GM12801 (cell line): Measurements from ENCODE around the gene RGS2.

Experiments used
- TF ChIP-seq, protein P1 (sequence below): IDR thresholded peaks from one replicate; pipeline ENCODE4 v1.5.1; 2011; ENCODE audit warnings: control low read depth; ENCODE audit not compliant: insufficient read length; ENCODE audit errors: extremely low read depth

Gene RGS2

DNA sequence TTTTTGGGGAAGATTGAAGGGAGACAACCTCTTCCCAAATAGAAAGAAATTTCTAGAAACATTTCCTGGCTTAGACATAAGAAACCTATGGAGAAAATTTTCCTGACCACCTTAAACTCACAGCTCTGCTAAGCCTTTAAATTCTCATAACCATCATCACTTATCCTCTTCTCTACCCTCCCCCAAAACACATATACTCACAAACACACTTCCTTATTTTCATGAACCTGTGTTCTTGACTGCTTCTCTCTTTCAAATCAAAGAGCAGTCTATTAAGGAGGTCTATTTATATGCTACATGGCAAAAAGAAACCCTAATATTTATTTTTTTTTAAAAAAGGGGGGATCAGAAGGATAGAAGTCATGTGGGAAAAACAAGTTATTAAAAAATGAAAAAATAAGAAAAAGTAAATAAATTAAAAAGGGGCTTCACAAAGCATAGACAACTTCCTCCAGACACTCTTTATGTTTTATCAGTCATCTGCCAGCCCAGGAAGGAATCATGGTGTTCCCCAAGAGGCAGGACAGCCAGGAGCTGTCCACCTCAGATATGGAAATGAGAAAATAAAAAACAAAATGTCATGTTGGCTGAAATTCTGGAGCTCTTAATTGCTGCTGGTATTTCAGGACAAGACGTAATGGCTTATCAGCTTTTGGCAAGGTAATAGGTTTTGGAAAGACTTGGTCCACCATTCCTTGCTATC is 12.8 kb upstream of the RGS2 start:
- TF ChIP-seq, protein P1, sequence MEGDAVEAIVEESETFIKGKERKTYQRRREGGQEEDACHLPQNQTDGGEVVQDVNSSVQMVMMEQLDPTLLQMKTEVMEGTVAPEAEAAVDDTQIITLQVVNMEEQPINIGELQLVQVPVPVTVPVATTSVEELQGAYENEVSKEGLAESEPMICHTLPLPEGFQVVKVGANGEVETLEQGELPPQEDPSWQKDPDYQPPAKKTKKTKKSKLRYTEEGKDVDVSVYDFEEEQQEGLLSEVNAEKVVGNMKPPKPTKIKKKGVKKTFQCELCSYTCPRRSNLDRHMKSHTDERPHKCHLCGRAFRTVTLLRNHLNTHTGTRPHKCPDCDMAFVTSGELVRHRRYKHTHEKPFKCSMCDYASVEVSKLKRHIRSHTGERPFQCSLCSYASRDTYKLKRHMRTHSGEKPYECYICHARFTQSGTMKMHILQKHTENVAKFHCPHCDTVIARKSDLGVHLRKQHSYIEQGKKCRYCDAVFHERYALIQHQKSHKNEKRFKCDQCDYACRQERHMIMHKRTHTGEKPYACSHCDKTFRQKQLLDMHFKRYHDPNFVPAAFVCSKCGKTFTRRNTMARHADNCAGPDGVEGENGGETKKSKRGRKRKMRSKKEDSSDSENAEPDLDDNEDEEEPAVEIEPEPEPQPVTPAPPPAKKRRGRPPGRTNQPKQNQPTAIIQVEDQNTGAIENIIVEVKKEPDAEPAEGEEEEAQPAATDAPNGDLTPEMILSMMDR = no peak

DNA sequence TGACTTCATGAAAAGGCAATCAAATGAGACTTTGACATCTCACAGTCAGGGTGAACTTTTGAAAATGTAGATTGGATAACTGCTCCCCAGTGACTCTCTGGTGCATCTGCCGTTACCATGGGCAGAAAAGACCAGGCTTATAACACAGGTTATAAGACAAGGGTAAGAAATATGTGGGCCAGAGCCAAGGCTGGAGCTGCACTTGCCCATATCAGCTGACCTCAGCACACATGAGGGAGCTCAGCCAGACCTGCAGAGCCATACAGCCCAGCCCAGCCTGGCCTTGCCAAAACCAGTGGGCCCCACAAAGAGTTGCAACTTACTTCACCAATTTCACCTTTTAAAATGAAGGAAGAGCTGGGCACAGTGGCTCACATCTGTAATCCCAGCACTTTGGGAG is 11.7 kb upstream of the RGS2 start:
- TF ChIP-seq, protein P1 = no peak

DNA sequence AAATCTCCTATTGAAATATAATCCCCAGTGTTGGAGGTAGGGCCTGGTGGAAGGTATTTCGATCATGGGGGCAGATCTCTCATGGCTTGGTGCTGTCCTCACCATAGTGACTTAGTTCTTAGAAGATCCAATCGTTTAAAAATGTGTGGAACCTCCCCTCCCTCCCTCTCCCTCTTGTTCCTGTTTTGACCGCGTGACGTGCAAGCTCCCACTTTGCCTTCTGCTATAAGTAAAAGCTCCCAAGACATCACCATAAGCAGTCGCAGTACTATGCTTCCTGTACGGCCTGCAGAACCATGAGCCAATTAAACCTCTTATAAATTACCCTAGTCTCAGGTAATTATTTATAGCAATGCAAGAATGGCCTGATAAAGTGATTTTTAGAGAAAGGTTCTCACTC is 10.9 kb upstream of the RGS2 start:
- TF ChIP-seq, protein P1 = no peak

DNA sequence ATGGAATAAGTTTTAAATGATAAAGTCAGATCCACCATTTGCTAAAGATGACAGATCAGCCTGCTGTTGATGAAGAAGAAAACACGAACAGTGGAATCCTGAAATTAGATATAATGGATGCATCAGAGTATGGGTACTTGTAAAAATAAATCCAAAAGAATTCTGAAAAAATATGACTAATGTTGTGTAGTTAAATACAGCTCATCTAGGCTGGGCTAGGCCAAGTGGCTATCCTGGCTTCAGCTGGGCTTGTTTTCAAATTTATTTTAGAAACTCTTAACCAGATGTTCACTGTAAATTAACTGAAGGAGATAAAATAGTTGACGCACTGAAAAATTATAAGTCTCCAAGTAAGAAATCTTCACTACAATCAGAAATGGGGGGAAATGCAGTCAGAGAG is 7.4 kb upstream of the RGS2 start:
- TF ChIP-seq, protein P1 = no peak

DNA sequence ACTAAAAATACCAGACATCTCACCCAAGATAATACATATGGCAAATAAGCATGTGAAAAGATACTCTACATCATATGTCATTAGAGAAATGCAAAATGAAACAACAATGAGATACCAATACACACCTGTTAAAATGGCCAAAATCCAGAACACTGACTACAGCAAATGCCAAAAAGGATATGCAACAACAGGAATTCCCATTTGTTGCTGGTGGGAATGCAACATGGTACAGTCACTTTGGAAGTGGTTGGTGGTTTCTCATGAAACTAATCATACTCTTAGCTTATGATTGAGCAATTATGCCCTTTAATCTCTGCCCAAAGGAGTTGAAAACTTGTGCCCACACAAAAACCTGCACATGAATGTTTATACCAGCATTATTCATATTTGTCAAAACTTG is 6.4 kb upstream of the RGS2 start:
- TF ChIP-seq, protein P1 = no peak

DNA sequence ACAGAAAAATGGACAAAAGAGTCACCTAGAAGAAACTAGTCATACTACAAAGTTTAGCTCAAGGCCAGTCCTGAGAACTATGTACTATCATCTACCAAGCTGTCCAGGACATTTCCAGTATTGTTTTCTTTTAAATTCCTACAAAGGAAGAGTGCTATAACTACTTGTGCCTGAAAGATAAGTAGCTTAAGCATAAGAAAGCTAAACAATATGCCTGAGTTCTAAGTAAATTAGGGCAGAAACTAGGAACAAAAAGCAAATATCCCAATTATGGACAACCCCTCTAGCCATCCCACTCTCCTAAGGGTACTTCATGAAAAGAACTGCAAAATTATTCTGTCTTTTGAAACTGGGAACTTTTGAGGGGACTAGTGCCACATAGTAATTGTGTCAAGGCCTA is 5.3 kb upstream of the RGS2 start:
- TF ChIP-seq, protein P1 = no peak

DNA sequence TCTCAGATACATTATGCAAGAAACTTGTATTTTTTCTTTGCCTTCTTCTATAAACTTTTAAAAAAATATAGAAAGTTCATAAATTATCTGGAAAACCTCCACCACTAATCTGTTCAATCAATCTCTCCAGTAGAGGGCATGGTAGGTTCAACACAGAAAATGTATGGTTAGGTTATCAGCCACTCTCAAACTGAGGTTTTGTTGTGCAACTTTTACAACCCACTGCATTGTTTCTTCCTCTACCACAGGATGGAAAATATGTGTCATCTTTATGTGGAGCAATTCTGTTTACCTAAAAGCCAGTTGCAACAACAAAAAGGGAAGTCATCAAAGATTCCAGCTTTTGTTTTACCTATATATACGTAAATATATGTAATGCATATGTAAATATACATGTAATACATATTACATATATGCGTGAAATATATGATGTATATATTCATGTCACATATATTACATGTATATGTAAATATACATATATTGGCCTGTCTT is 3.0 kb upstream of the RGS2 start:
- TF ChIP-seq, protein P1 = no peak
